ENCODE data around the gene MALT1. TPM values are rescaled to one million over a fixed set of nuclear protein-coding genes. Genes with fewer than 3 reads are reported as not detected.
A peak's percentile ranks its signal among the peaks of the same experiment; 100 is the strongest.
"Not testable (repeated sequence)": the region's sequence is repeated elsewhere in the genome, so short reads cannot be mapped to it uniquely, and the experiment has no call there.

The MALT1 gene
- total and polyA plus RNA-seq, 3 donors from 2014 or later = 25.4 to 36.6 (median 30.3) TPM

DNA sequence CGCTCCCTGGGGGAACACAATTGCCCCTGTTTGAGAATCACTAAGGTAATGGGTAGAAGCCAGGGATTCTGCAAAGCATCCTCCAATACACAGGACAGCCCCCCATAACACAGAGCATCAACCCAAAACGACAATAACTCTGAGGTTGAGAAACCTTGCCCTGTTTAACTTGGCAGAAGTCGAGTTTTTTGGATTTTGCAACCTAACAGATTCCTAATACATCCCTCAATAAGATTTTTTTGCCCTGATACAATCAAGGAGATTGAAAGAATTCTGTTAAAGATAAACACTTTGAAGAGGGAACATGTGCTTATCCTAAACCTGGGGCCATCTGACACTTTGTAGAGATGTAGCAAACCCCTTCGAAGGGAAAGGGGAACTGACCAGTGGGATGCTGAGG is 100.9 kb downstream of the MALT1 start:
- Histone ChIP-seq H3K27me3 (no peaks in the 10 kb centered on the region), H3K4me3 (no peak overlapping the region), H3K9me3 (no peaks in the 10 kb centered on the region), H3K27ac (no peak overlapping the region), H3K4me1 (peaks cover 3% of the 10 kb centered on the region), H3K36me3 (ENCODE audit: low read depth, missing control alignments) (no peaks in the 10 kb centered on the region)
- no peak for TF ChIP-seq POLR2A (IDR thresholded peaks at IDR 0.05)
- TF ChIP-seq, protein P1, sequence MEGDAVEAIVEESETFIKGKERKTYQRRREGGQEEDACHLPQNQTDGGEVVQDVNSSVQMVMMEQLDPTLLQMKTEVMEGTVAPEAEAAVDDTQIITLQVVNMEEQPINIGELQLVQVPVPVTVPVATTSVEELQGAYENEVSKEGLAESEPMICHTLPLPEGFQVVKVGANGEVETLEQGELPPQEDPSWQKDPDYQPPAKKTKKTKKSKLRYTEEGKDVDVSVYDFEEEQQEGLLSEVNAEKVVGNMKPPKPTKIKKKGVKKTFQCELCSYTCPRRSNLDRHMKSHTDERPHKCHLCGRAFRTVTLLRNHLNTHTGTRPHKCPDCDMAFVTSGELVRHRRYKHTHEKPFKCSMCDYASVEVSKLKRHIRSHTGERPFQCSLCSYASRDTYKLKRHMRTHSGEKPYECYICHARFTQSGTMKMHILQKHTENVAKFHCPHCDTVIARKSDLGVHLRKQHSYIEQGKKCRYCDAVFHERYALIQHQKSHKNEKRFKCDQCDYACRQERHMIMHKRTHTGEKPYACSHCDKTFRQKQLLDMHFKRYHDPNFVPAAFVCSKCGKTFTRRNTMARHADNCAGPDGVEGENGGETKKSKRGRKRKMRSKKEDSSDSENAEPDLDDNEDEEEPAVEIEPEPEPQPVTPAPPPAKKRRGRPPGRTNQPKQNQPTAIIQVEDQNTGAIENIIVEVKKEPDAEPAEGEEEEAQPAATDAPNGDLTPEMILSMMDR (IDR thresholded peaks at IDR 0.05) = no peak
- intact Hi-C loops (cut with DNase I; ENCODE audit: low total_unique reads) = no loop called here
- WGBS, 2 donors = 81 to 88% methylated on average over 4 of the region's 4 CpGs
- DNase-seq = no peak

DNA sequence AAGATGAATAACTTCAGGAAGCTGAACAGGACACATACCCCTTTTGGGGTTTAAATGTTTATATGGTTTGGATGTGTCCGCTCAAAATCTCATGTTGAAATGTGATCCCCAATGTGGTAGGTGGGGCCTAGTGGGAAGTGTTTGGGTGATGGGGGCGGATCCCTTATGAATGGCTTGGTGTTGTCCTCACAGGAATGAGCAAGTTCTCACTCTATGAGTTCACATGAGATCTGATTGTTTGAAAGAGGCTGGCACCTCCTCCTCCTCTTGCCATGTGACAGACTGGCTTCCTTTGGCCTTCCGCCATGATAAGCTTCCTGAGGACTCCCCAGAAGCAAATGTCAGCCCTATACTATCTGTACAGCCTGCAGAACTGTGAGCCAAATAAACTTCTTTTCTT is 104.8 kb downstream of the MALT1 start:
- no peaks in the 10 kb centered on the region for H3K9me3 ChIP-seq
- H3K4me1 ChIP-seq = no peaks in the 10 kb centered on the region
- H3K36me3 ChIP-seq (ENCODE audit: low read depth, missing control alignments) = no peaks in the 10 kb centered on the region
- H3K27me3 ChIP-seq = no peaks in the 10 kb centered on the region
- no peak overlapping the region for H3K27ac ChIP-seq
- no peak for TF ChIP-seq POLR2A (IDR thresholded peaks at IDR 0.05)
- TF ChIP-seq, protein P1 (IDR thresholded peaks at IDR 0.05) = no peak
- WGBS, 2 donors = 94 to 96% methylated on average over 3 of the region's 3 CpGs
- no peak for DNase-seq
- no peak overlapping the region for H3K4me3 ChIP-seq
- intact Hi-C loops (cut with DNase I; ENCODE audit: low total_unique reads) = no loop called here

DNA sequence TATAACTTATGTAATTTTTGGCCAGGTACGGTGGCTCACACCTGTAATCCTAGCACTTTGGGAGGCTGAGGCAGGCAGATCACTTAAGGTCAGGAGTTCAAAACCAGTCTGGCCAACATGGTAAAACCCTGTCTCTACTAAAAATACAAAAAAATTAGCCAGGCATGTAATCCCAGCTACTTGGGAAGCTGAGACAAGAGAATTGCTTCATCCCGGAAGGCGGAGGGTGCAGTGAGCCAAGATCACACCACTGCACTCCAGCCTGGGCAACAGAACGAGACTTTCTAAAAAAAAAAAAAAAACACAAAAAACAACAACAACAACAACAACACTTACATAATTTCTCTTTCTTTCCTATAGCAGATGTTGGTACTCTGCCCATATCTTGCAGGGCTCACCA is 105.3 kb downstream of the MALT1 start:
- DNase-seq; H3K4me1 ChIP-seq; intact Hi-C loops (cut with DNase I; ENCODE audit: low total_unique reads); H3K36me3 ChIP-seq (ENCODE audit: low read depth, missing control alignments); H3K27me3 ChIP-seq; H3K27ac ChIP-seq; H3K9me3 ChIP-seq; H3K4me3 ChIP-seq: not testable (repeated sequence)
- WGBS, 2 donors = 73 to 85% methylated on average over 4 of the region's 4 CpGs

DNA sequence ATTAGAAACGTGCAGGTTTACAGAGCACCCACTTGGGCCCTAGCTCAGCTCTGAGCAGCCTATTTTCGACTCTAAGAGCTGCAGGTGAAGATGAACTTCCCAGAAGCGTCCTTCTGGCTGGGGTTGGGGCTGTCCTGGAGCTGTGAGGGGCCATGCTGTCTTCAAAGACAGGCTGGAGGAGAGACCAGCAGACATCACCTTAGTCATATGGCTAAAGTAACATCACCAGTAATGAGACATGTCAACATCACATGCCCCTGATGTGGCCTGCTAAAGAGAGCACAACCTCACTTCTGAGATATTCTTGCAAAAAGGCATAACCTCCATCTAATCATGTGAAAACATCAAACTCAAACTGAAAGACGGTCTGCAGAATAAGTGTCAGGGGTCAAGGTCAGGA is 106.2 kb downstream of the MALT1 start:
- 81 to 84% methylated on average over 4 of the region's 4 CpGs for WGBS, 2 donors
- no peak for TF ChIP-seq POLR2A (IDR thresholded peaks at IDR 0.05)
- TF ChIP-seq, protein P1 (IDR thresholded peaks at IDR 0.05) = no peak
- Histone ChIP-seq H3K9me3 (no peaks in the 10 kb centered on the region), H3K27me3 (no peaks in the 10 kb centered on the region), H3K36me3 (ENCODE audit: low read depth, missing control alignments) (no peaks in the 10 kb centered on the region), H3K27ac (no peak overlapping the region), H3K4me1 (no peaks in the 10 kb centered on the region), H3K4me3 (no peak overlapping the region)
- no peak for DNase-seq
- intact Hi-C loops (cut with DNase I; ENCODE audit: low total_unique reads) = no loop called here

DNA sequence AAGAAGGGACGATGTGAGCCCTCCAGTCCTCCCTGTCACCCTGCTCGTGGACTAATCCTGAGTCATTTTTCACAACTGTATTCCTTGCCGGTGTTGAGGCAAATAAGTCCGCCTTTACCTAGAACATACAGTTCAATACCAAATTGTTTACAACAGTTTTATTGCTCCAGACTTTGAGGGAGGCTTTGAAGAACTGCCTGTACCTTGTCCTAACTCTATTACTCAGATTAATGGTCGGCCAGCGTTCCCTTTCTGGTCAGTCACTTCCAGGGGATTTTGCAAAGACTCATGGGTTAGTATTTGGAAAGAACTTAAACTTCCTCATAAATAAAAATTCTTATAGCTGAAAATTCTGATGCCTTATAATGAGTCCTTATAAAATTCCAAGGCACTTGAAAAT is 108.3 kb downstream of the MALT1 start:
- no peaks in the 10 kb centered on the region for H3K36me3 ChIP-seq (ENCODE audit: low read depth, missing control alignments)
- no peak for DNase-seq
- intact Hi-C loops (cut with DNase I; ENCODE audit: low total_unique reads) = no loop called here
- H3K4me1 ChIP-seq = no peaks in the 10 kb centered on the region
- H3K27me3 ChIP-seq = no peaks in the 10 kb centered on the region
- peak overlapping the region; percentile 6 to 13 for H3K4me3 ChIP-seq
- no peak overlapping the region for H3K27ac ChIP-seq
- 50 to 58% methylated on average over 6 of the region's 6 CpGs for WGBS, 2 donors
- H3K9me3 ChIP-seq = no peaks in the 10 kb centered on the region
- no peak for TF ChIP-seq POLR2A (IDR thresholded peaks at IDR 0.05)
- TF ChIP-seq, protein P1 (IDR thresholded peaks at IDR 0.05) = no peak
